HTERT RPE-1 (cell line): ENCODE measurements around the gene KCTD10.
"Not testable (repeated sequence)": the region's sequence is repeated elsewhere in the genome, so short reads cannot be mapped to it uniquely, and the experiment has no call there.

Source experiments
- in situ Hi-C: fragments of 300-500 bp; cut with MboI; formaldehyde crosslinking; loops from 4 replicates; pipeline ENCODE4 v1.14.3; 2020; ENCODE audit warnings: low sequenced_read_pairs

The KCTD10 gene

GRCh38 chr12:109423392-109423791 lies 53.7 kb downstream of the KCTD10 start:
- in situ Hi-C loops: no loop called here

- in situ Hi-C loops: no loop called here
These were observed 54.8 kb downstream of the KCTD10 start for GRCh38 chr12:109422251-109422650.

DNA sequence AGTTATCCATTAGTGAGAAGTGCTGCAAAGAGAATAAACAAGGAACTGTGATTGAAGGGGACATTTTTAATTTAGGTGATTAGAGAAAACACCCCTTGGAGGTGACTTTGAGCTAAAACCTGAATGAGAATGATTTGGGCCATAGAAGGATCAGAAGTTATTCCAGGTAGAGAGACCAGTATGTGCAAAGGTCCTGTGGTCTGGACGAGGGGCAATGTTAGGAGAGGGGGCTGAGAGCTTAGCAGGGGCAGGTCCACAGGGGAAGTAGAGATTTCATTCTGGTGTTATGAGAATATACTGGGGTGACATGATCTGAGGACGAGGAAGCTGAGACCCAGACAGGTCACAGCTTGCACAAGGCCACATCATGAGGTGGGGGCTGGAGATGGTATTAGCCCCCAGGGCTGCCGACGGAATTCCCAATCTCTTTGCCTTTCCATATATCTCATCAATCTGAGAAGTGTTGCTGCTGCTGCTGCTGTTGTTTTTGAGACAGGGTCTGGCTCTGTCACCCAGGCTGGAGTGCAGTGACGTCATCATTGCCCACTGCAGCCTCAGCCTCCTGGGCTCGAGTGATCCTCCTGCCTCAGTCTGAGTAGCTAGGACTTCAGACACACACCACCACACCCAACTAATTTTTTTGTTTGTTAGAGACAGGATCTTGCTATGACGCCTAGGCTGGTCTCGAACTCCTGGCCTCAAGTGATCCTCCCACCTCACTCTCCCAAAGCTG lies 55.6 kb downstream of the KCTD10 start:
- in situ Hi-C loops: no loop called here

DNA sequence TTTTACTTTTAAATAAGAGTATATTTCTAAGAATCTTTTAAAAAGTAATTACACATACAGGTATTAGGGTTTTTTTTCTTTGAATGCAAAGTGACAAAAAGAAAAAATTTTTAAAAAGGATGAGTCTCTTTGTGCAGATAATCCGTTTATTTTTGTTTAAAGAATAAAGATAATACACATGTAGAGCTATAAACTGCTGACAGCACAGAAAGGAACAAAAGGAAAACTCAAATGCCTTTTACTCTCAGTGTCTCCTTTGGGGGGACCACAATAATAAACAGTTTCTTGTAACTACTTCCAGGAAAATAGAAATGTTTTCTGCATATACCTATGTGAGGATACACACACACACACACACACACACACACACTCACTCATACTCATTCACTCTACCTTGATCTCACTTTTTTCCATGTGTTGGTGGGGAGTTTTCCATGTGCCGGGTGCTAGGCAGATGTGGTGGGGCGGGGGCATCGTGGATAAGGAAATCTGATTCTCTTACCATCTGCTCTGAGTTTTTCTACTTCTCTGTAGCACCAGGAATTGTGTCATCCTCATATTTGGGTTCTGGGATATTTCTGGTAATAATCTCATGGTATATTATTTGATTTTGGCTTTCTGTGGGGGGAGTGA lies 58.1 kb downstream of the KCTD10 start:
- in situ Hi-C loops: no loop called here

- in situ Hi-C loops: not testable (repeated sequence)
These were observed 71.0 kb downstream of the KCTD10 start for GRCh38 chr12:109406147-109406546.

DNA sequence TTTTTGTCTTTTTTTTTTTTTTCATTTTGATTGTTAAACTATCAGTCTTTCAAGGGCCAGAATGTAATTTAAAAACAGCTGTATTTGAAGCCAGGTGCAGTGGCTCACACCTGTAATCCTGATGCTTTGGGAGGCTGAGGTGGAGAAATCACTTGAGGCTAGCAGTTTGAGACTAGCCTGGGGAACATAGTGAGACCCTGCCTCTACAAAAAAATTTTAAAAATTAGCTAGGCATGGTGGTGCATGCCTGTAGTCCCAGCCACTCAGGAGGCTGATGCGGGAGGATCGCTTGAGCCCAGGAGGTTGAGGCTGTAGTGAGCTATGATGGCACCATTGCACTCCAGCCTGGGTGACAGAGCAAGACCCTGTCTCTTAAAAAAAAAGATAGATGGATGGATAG lies 72.3 kb downstream of the KCTD10 start:
- in situ Hi-C loops: not testable (repeated sequence)
